Astrocyte (in vitro differentiated cells and primary cell): ENCODE measurements around the gene ASB2. TPM values are rescaled to one million over a fixed set of nuclear protein-coding genes. Genes with fewer than 3 reads are reported as not detected.

Source experiments
- DNase-seq: peaks from one replicate; pipeline ENCODE4 v3.0.0-alpha.2; 2010; ENCODE audit warnings: low read depth
- FAIRE-seq: peaks from 2 replicates; lab custom pipeline; 2011; peaks lifted over from hg19 to GRCh38; lab: Jason Lieb, UNC
- H2AFZ ChIP-seq: 2 replicates; pipeline ENCODE4 v1.6.0; 2012; ENCODE audit warnings: low read depth, low read length, inconsistent platforms
- H3K27ac ChIP-seq: 2 replicates; pipeline ENCODE4 v1.5.1; 2011; ENCODE audit warnings: low read depth, low read length, inconsistent platforms
- H3K27me3 ChIP-seq: 2 replicates; pipeline ENCODE4 v1.6.0; 2011; ENCODE audit warnings: low read length, inconsistent platforms; ENCODE audit not compliant: insufficient read depth
- H3K36me3 ChIP-seq: 2 replicates; pipeline ENCODE4 v1.5.1; 2011; ENCODE audit warnings: low read length, inconsistent platforms; ENCODE audit not compliant: insufficient read depth
- H3K4me1 ChIP-seq: 2 replicates; pipeline ENCODE4 v1.5.1; 2011; ENCODE audit warnings: low read length, inconsistent platforms; ENCODE audit not compliant: insufficient read depth
- H3K4me2 ChIP-seq: 2 replicates; pipeline ENCODE4 v1.6.0; 2012; ENCODE audit warnings: low read length, inconsistent platforms
- H3K4me3 ChIP-seq: 2 replicates; pipeline ENCODE4 v1.5.1; 2011; ENCODE audit warnings: low read depth, mild to moderate bottlenecking, low read length, inconsistent platforms; ENCODE audit not compliant: insufficient read depth
- H3K79me2 ChIP-seq: 2 replicates; pipeline ENCODE4 v1.6.0; 2012; ENCODE audit warnings: mild to moderate bottlenecking, low read length, inconsistent platforms; ENCODE audit not compliant: insufficient read depth
- H3K9ac ChIP-seq: 2 replicates; pipeline ENCODE4 v1.6.0; 2012; ENCODE audit warnings: mild to moderate bottlenecking, low read length, inconsistent platforms
- H3K9me3 ChIP-seq: 2 replicates; pipeline ENCODE4 v1.5.1; 2012; ENCODE audit warnings: low read depth, mild to moderate bottlenecking, low read length, inconsistent platforms; ENCODE audit not compliant: insufficient read depth
- H4K20me1 ChIP-seq: 2 replicates; pipeline ENCODE4 v1.6.0; 2012; ENCODE audit warnings: low read length, inconsistent platforms; ENCODE audit not compliant: insufficient read depth
- H3K27ac Mint-ChIP-seq: one replicate; pipeline ENCODE4 v1.8.0; 2021; ENCODE audit warnings: mild to moderate bottlenecking, mixed read lengths; ENCODE audit not compliant: unreplicated experiment
- H3K27me3 Mint-ChIP-seq: one replicate; pipeline ENCODE4 v1.8.0; 2021; ENCODE audit warnings: low read depth, mixed read lengths; ENCODE audit not compliant: unreplicated experiment
- H3K36me3 Mint-ChIP-seq: one replicate; pipeline ENCODE4 v1.8.0; 2021; ENCODE audit warnings: low read depth, mixed read lengths; ENCODE audit not compliant: unreplicated experiment
- H3K4me1 Mint-ChIP-seq: one replicate; pipeline ENCODE4 v1.8.0; 2021; ENCODE audit warnings: low read depth, mixed read lengths; ENCODE audit not compliant: unreplicated experiment
- H3K4me3 Mint-ChIP-seq: one replicate; pipeline ENCODE4 v1.8.0; 2021; ENCODE audit warnings: mild to moderate bottlenecking, moderate library complexity, mixed read lengths; ENCODE audit not compliant: unreplicated experiment
- H3K9me3 Mint-ChIP-seq: one replicate; pipeline ENCODE4 v1.8.0; 2021; ENCODE audit warnings: mild to moderate bottlenecking, mixed read lengths; ENCODE audit not compliant: unreplicated experiment
- EZH2 ChIP-seq: IDR thresholded peaks from 2 replicates; pipeline ENCODE4 v1.6.1; 2012; ENCODE audit warnings: mild to moderate bottlenecking, low read length, inconsistent platforms; ENCODE audit not compliant: insufficient read depth
- total RNA-seq: library from RNA; stranded (reverse); gene quantifications from 2 replicates; pipeline ENCODE4 v1.2.1, GENCODE V29; 2021
- TF ChIP-seq, protein P1 (sequence below): IDR thresholded peaks from 2 replicates; pipeline ENCODE4 v1.5.1; 2011; ENCODE audit warnings: low read depth, mild to moderate bottlenecking, inconsistent platforms, low read length, moderate library complexity; ENCODE audit not compliant: insufficient read depth

The ASB2 gene
- total RNA-seq, 1 donor from 2014 or later: 0.25 TPM

DNA sequence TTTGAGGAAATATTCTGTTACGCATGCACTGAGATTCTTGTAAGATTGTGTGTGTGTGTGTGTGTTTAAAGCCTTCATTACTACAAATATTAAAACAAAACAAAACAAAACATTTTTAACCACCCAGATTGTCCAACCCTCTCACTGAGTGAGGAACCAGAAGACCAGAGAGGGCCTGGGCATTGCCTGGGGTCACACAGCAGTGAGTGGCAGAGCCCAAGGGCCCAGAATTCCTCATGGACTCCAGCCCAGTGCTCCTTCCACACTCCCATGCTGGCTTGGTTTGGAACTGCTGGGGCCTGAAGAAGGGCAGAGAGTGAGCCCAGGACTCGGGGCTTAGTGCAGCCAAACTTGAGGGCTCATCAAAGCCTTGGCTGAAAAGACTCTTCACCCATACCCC, 48.2 kb upstream of the ASB2 start:
- peaks cover 35% of the 10 kb centered on the region for H3K4me1 ChIP-seq
- no peak overlapping the region for H3K4me2 ChIP-seq
- H3K4me3 ChIP-seq: no peak overlapping the region
- Mint-ChIP-seq H3K36me3 (peaks cover 4% of the 10 kb centered on the region), H3K27ac (no peak overlapping the region), H3K4me1 (peaks cover 6% of the 10 kb centered on the region), H3K9me3 (peaks cover 2% of the 10 kb centered on the region), H3K27me3 (peaks cover 4% of the 10 kb centered on the region), H3K4me3 (no peak overlapping the region)
- no peaks in the 10 kb centered on the region for H3K79me2 ChIP-seq
- H3K9me3 ChIP-seq: no peaks in the 10 kb centered on the region
- no peak overlapping the region for H2AFZ ChIP-seq
- no peaks in the 10 kb centered on the region for H3K36me3 ChIP-seq
- no peak overlapping the region for H3K27ac ChIP-seq
- no peaks in the 10 kb centered on the region for H4K20me1 ChIP-seq
- TF ChIP-seq, protein P1, sequence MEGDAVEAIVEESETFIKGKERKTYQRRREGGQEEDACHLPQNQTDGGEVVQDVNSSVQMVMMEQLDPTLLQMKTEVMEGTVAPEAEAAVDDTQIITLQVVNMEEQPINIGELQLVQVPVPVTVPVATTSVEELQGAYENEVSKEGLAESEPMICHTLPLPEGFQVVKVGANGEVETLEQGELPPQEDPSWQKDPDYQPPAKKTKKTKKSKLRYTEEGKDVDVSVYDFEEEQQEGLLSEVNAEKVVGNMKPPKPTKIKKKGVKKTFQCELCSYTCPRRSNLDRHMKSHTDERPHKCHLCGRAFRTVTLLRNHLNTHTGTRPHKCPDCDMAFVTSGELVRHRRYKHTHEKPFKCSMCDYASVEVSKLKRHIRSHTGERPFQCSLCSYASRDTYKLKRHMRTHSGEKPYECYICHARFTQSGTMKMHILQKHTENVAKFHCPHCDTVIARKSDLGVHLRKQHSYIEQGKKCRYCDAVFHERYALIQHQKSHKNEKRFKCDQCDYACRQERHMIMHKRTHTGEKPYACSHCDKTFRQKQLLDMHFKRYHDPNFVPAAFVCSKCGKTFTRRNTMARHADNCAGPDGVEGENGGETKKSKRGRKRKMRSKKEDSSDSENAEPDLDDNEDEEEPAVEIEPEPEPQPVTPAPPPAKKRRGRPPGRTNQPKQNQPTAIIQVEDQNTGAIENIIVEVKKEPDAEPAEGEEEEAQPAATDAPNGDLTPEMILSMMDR: no peak
- TF ChIP-seq EZH2: no peak
- H3K9ac ChIP-seq: no peak overlapping the region
- DNase-seq (no peak), FAIRE-seq (no peak)
- no peaks in the 10 kb centered on the region for H3K27me3 ChIP-seq

DNA sequence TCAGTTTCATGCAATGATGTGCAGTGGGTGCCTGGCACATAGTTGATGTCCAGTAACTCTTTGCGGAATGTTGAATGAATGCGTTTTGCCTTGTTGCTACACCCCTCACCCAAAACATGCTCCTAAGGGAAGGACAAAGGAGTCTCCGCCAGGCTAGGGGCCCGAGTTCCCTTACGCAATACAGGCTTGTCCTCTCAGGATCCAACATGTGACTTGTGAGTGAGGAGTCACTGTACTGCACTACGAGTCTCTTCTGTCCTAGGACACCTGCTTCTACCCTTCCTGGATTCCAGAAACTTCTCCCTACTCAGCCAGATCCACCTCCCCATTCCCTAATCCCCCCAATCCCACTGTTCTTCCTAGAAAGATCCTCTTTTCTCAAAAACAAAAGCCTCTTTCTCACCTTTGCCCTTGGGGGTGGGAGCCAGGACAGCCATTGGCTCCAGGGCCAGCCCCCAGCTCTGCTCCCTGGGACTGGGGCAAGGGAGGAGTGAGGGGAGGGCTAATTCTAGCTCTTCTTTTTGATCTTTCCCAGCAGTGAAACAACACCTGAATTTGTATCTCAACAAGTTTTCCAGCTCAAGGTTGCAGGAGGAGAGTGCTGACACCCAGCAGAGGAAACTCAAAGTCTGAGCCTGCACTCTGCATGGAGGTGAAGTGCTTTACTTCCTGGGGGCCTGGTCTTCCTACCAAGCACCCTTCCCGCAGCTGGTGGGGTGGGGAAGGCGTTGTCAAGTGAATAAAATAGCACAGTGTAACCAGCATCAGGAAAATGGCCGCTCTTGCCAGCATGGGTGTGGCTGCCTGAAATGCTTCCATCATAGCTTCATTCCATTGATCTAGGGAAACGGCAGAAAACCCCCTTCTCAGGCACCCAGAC, 46.4 kb upstream of the ASB2 start:
- DNase-seq: no peak
- H3K27ac ChIP-seq: no peak overlapping the region
- no peak overlapping the region for H3K4me3 Mint-ChIP-seq
- H3K9me3 Mint-ChIP-seq: no peaks in the 10 kb centered on the region
- H3K27ac Mint-ChIP-seq: no peak overlapping the region
- no peak overlapping the region for H2AFZ ChIP-seq
- H3K36me3 Mint-ChIP-seq: no peaks in the 10 kb centered on the region
- no peaks in the 10 kb centered on the region for H3K9me3 ChIP-seq
- H3K27me3 Mint-ChIP-seq: peaks cover 11% of the 10 kb centered on the region
- no peak overlapping the region for H3K9ac ChIP-seq
- H3K36me3 ChIP-seq: no peaks in the 10 kb centered on the region
- H3K27me3 ChIP-seq: no peaks in the 10 kb centered on the region
- no peak overlapping the region for H3K4me3 ChIP-seq
- peaks cover 21% of the 10 kb centered on the region for H3K4me1 ChIP-seq
- H4K20me1 ChIP-seq: no peaks in the 10 kb centered on the region
- H3K4me1 Mint-ChIP-seq: peaks cover 6% of the 10 kb centered on the region
- H3K4me2 ChIP-seq: no peak overlapping the region
- no peak for TF ChIP-seq EZH2
- TF ChIP-seq, protein P1: no peak
- H3K79me2 ChIP-seq: no peaks in the 10 kb centered on the region
- no peak for FAIRE-seq
